ENCODE measurements around the gene SSH2. TPM values are rescaled to one million over a fixed set of nuclear protein-coding genes. Genes with fewer than 3 reads are reported as not detected.

The SSH2 gene
- total RNA-seq, 1 donor from 2014 or later, result 72.0 TPM

DNA sequence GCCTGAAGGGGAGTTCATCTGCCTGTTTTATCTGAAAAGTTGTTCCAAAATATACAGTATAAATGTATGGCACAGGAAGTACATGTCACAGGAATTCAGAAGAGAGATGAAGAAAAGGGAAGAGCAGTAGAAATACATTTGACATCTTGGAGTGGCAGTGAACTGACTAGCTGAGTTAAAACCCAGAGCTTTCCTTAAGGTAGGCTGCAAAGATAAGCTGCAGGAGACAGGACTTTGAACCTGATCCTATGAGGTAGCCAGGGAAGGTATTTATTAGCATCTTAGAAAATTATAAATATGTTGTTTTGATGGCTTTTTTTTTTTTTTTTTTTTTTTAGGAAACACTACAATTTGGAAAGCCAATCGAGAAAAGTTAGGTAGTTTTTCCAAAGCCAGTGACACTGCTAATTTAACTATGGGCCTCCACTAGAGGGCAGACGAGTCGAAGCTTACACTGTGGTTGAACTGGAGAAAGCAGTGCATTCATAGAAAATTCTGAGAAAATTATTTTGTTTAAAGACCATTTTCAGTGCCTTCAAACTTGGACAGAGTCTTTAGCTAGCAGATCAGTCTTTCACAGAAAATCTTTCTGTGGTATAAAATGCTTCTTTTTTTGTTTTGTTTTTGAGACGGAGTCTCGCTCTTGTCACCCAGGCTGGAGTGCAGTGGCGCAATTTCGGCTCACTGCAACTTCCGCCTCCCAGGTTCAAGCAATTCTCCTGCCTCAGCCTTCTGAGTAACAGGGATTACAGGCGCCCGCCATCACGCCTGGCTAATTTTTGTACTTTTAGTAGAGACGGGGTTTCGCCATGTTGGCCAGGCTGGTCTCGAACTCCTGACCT lies 122.3 kb downstream of the SSH2 start:
- Histone ChIP-seq H3K27ac (peak overlapping the region; percentile 53), H3K9me3 (no peaks in the 10 kb centered on the region), H3K27me3 (no peaks in the 10 kb centered on the region), H3K36me3 (no peaks in the 10 kb centered on the region), H3K4me3 (peak overlapping the region; percentile 32), H3K4me1 (no peaks in the 10 kb centered on the region)
- ATAC-seq (peak; percentile 91), DNase-seq (peak; percentile 78)
- TF ChIP-seq, protein P1, sequence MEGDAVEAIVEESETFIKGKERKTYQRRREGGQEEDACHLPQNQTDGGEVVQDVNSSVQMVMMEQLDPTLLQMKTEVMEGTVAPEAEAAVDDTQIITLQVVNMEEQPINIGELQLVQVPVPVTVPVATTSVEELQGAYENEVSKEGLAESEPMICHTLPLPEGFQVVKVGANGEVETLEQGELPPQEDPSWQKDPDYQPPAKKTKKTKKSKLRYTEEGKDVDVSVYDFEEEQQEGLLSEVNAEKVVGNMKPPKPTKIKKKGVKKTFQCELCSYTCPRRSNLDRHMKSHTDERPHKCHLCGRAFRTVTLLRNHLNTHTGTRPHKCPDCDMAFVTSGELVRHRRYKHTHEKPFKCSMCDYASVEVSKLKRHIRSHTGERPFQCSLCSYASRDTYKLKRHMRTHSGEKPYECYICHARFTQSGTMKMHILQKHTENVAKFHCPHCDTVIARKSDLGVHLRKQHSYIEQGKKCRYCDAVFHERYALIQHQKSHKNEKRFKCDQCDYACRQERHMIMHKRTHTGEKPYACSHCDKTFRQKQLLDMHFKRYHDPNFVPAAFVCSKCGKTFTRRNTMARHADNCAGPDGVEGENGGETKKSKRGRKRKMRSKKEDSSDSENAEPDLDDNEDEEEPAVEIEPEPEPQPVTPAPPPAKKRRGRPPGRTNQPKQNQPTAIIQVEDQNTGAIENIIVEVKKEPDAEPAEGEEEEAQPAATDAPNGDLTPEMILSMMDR (IDR thresholded peaks at IDR 0.05), result peak; percentile 81
- intact Hi-C loops (cut with DNase I), result loop anchor here (5.0 kb wide), 1 partner anchor 125 kb away; the partner anchor contains the start of gene SSH2

DNA sequence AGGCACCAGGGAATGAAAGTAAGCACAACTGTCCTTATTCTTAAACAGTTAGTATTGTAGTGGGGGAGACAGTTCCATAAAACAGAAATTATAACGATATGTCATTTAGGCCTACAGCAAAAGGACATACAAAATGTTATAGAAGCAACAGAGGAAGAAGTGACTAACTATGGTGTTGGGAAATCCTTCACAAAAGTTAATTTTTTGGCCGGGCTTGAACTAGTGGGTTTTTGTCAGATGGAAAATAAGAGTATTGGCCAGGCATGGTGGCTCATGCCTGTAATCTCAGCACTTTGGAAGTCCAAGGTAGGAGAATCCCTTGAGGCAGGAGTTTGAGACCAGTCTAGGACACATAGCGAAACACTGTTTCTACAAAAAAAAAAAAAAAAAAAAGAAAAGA lies 127.8 kb downstream of the SSH2 start:
- no peak overlapping the region for H3K27ac ChIP-seq
- H3K27me3 ChIP-seq, result no peaks in the 10 kb centered on the region
- DNase-seq (no peak), ATAC-seq (no peak)
- TF ChIP-seq, protein P1 (IDR thresholded peaks at IDR 0.05), result no peak
- intact Hi-C loops (cut with DNase I), result no loop called here
- no peaks in the 10 kb centered on the region for H3K36me3 ChIP-seq
- H3K9me3 ChIP-seq, result no peaks in the 10 kb centered on the region
- no peaks in the 10 kb centered on the region for H3K4me1 ChIP-seq
- H3K4me3 ChIP-seq, result no peak overlapping the region

GRCh38 chr17:29800457-29800856 lies 129.6 kb downstream of the SSH2 start:
- no peak for DNase-seq
- ATAC-seq, result no peak
- TF ChIP-seq, protein P1 (IDR thresholded peaks at IDR 0.05), result no peak
- intact Hi-C loops (cut with DNase I), result no loop called here
- Histone ChIP-seq H3K27me3 (no peaks in the 10 kb centered on the region), H3K4me1 (no peaks in the 10 kb centered on the region), H3K9me3 (no peaks in the 10 kb centered on the region), H3K4me3 (no peak overlapping the region), H3K36me3 (no peaks in the 10 kb centered on the region), H3K27ac (no peak overlapping the region)

- H3K36me3 ChIP-seq, result no peaks in the 10 kb centered on the region
- DNase-seq (no peak), ATAC-seq (no peak)
- no peak overlapping the region for H3K27ac ChIP-seq
- TF ChIP-seq, protein P1 (IDR thresholded peaks at IDR 0.05), result no peak
- no peak overlapping the region for H3K4me3 ChIP-seq
- no peaks in the 10 kb centered on the region for H3K27me3 ChIP-seq
- intact Hi-C loops (cut with DNase I), result no loop called here
- H3K4me1 ChIP-seq, result no peaks in the 10 kb centered on the region
- no peaks in the 10 kb centered on the region for H3K9me3 ChIP-seq
Observed at GRCh38 chr17:29796652-29797051, 133.4 kb downstream of the SSH2 start.

DNA sequence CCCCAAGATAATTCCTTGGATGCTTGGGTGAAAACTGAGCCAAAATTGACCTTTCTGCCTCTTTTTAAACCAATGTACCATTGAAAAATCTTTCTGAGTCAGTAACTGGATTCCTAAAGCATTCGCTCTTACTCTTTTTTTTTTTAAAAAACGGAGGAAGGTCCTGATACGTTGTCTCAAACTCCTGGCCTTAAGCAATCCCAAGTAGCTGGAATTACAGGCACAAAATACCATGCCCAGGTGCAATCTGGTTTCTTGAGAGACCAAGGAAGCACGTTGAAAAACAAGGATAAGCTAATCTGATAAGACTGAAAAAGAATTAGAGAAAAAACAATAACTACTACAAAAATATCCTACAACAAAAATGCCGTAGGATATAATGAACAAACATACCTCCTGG lies 136.5 kb downstream of the SSH2 start:
- Histone ChIP-seq H3K27ac (no peak overlapping the region), H3K4me1 (peaks cover 10% of the 10 kb centered on the region), H3K27me3 (no peaks in the 10 kb centered on the region), H3K4me3 (no peak overlapping the region), H3K9me3 (no peaks in the 10 kb centered on the region), H3K36me3 (no peaks in the 10 kb centered on the region)
- no peak for ATAC-seq
- DNase-seq, result no peak
- intact Hi-C loops (cut with DNase I), result no loop called here
- TF ChIP-seq, protein P1 (IDR thresholded peaks at IDR 0.05), result no peak
